ENCODE measurements around the gene PCDH9. TPM values are rescaled to one million over a fixed set of nuclear protein-coding genes. Genes with fewer than 3 reads are reported as not detected.

The PCDH9 gene
- total RNA-seq, 1 donor from 2014 or later: 3.7 TPM

DNA sequence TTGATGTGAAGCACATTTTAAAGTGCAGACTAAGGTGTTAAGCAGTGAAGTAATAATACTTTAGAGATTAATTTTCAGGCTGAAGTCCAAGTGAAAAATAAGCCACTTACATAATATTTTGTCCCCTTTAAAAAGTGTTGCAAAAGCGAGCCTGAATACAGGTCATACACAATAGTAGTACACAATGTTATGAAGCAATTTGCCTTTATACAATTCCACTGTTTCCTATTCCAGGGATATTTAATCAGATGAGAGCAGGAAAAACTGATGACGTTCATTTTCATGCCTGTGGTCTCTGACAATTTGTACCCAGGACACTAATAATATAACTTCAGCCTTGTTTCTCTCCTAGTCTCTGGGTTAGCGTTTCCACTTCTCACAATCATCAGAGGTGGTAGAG is 916.7 kb downstream of the PCDH9 start:
- H3K27me3 ChIP-seq: no peaks in the 10 kb centered on the region
- H3K9me3 ChIP-seq: no peaks in the 10 kb centered on the region
- H3K36me3 ChIP-seq: no peaks in the 10 kb centered on the region
- H3K4me1 ChIP-seq: peaks cover 8% of the 10 kb centered on the region
- intact Hi-C loops (cut with DNase I): no loop called here
- no peak overlapping the region for H3K27ac ChIP-seq
- DNase-seq (ENCODE audit: extremely low spot score in 2 of 2): no peak
- no peak overlapping the region for H3K4me3 ChIP-seq
- TF ChIP-seq POLR2A (IDR thresholded peaks at IDR 0.05): no peak
- no peak for TF ChIP-seq CTCF (IDR thresholded peaks at IDR 0.05)
- no peak for TF ChIP-seq POLR2AphosphoS5 (IDR thresholded peaks at IDR 0.05; ENCODE audit: insufficient read depth in 1 of 2, low read depth in 1 of 2)

- DNase-seq (ENCODE audit: extremely low spot score in 2 of 2): no peak
Observed at GRCh38 chr13:66312312-66313087, 917.6 kb downstream of the PCDH9 start.

DNA sequence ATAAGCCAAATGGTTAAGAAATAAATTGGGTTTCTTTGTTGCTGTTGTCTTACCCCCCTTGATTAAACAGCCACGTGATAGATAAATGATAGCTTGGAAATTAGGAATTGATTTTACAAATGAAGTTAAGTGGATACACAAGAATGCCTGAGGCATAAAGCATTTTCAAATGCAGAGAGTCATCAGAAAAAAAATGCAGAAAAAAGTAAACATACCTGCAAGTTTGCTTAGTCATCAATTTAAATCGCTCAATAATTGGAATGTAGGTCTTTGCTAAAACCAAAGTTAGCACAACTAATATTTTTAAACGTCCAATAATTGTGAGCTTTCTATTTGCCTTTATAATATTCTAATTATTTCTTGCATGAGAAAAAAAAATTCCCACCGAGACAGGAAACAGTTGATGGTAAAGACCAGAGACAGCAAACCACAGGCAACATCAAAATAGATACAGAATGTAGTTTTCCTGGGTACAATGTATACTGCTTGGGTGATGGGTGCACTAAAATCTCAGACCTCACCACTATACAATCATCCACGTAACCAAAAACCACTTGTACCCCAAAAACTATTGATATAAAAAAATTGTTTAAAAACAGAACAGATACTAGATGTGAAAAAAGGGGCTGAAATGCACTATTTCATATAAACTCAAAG is 924.0 kb downstream of the PCDH9 start:
- H3K4me1 ChIP-seq: no peaks in the 10 kb centered on the region
- no peak overlapping the region for H3K4me3 ChIP-seq
- no peaks in the 10 kb centered on the region for H3K9me3 ChIP-seq
- H3K27me3 ChIP-seq: no peaks in the 10 kb centered on the region
- no peak overlapping the region for H3K27ac ChIP-seq
- no peak for DNase-seq (ENCODE audit: extremely low spot score in 2 of 2)
- intact Hi-C loops (cut with DNase I): no loop called here
- H3K36me3 ChIP-seq: no peaks in the 10 kb centered on the region
- TF ChIP-seq CTCF (IDR thresholded peaks at IDR 0.05) (no peak), POLR2A (IDR thresholded peaks at IDR 0.05) (no peak), POLR2AphosphoS5 (IDR thresholded peaks at IDR 0.05; ENCODE audit: insufficient read depth in 1 of 2, low read depth in 1 of 2) (no peak)

More at GRCh38 chr13:66312312-66313087, 917.6 kb downstream of the PCDH9 start:
- H3K36me3 ChIP-seq: no peaks in the 10 kb centered on the region
- no peaks in the 10 kb centered on the region for H3K9me3 ChIP-seq
- no peak overlapping the region for H3K4me3 ChIP-seq
- peaks cover 8% of the 10 kb centered on the region for H3K4me1 ChIP-seq
- H3K27me3 ChIP-seq: no peaks in the 10 kb centered on the region
- intact Hi-C loops (cut with DNase I): no loop called here
- no peak for TF ChIP-seq POLR2A (IDR thresholded peaks at IDR 0.05)
- TF ChIP-seq CTCF (IDR thresholded peaks at IDR 0.05): no peak
- TF ChIP-seq POLR2AphosphoS5 (IDR thresholded peaks at IDR 0.05; ENCODE audit: insufficient read depth in 1 of 2, low read depth in 1 of 2): no peak
- no peak overlapping the region for H3K27ac ChIP-seq

- no peak overlapping the region for H3K4me3 ChIP-seq
- H3K36me3 ChIP-seq: no peaks in the 10 kb centered on the region
- intact Hi-C loops (cut with DNase I): no loop called here
- H3K4me1 ChIP-seq: no peaks in the 10 kb centered on the region
- TF ChIP-seq POLR2AphosphoS5 (IDR thresholded peaks at IDR 0.05; ENCODE audit: insufficient read depth in 1 of 2, low read depth in 1 of 2) (no peak), CTCF (IDR thresholded peaks at IDR 0.05) (no peak), POLR2A (IDR thresholded peaks at IDR 0.05) (no peak)
- no peak overlapping the region for H3K27ac ChIP-seq
- H3K27me3 ChIP-seq: no peaks in the 10 kb centered on the region
- no peaks in the 10 kb centered on the region for H3K9me3 ChIP-seq
- no peak for DNase-seq (ENCODE audit: extremely low spot score in 2 of 2)
Observed at GRCh38 chr13:66301482-66301881, 928.7 kb downstream of the PCDH9 start.

DNA sequence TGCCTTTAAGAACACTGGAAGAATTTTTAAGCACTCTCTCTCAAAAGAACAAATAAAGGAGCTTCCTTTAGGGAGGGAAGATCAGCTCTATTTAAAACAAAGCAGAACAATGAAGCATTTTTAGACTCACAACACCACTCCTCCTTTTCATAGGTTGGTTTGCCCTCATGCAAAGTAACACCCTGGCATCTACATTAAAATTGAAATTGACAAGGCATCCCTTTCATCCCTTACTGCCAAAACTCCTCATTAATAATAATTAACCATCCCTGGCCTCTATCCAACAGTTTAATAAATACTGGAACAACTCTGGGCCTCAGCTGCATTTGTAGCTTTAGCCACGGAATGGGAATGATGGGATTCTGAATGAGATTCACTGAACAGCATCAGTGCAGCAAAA is 929.1 kb downstream of the PCDH9 start:
- H3K36me3 ChIP-seq: no peaks in the 10 kb centered on the region
- H3K9me3 ChIP-seq: no peaks in the 10 kb centered on the region
- intact Hi-C loops (cut with DNase I): no loop called here
- H3K27ac ChIP-seq: no peak overlapping the region
- no peak for DNase-seq (ENCODE audit: extremely low spot score in 2 of 2)
- H3K4me3 ChIP-seq: no peak overlapping the region
- H3K27me3 ChIP-seq: no peaks in the 10 kb centered on the region
- H3K4me1 ChIP-seq: no peaks in the 10 kb centered on the region
- TF ChIP-seq CTCF (IDR thresholded peaks at IDR 0.05): no peak
- no peak for TF ChIP-seq POLR2AphosphoS5 (IDR thresholded peaks at IDR 0.05; ENCODE audit: insufficient read depth in 1 of 2, low read depth in 1 of 2)
- TF ChIP-seq POLR2A (IDR thresholded peaks at IDR 0.05): no peak
